Endothelial cell of hepatic sinusoid (primary cell): Measurements from ENCODE around the gene ZFAND2B.

Experiments used
- in situ Hi-C: cut with HindIII; loops from 2 replicates; pipeline ENCODE4 v1.10.0; 2017; ENCODE audit warnings: low sequenced_read_pairs

ZFAND2B gene

GRCh38 chr2:219206328-219207133 is at the start of gene ZFAND2B:
Gene ZFAND2B (plus strand): TSS chr2:219206782. CDS start chr2:219206988, 206 bp downstream.
- in situ Hi-C loops: no loop called here

- in situ Hi-C loops: no loop called here
Measured at GRCh38 chr2:219157396-219157795, 49.2 kb upstream of the ZFAND2B start.

- in situ Hi-C loops: no loop called here
Measured at GRCh38 chr2:219158025-219158424, 48.6 kb upstream of the ZFAND2B start.

GRCh38 chr2:219158586-219158985 is 48.0 kb upstream of the ZFAND2B start:
- in situ Hi-C loops: no loop called here

- in situ Hi-C loops: no loop called here
Measured at GRCh38 chr2:219159771-219160185, 46.8 kb upstream of the ZFAND2B start.

GRCh38 chr2:219160186-219161017 is 46.2 kb upstream of the ZFAND2B start, which contains the start of gene NHEJ1:
Gene NHEJ1 (minus strand): TSS chr2:219160815. CDS start chr2:219158362, 2,453 bp downstream.
- in situ Hi-C loops: no loop called here

- in situ Hi-C loops: no loop called here
Measured at GRCh38 chr2:219161097-219161496, 45.5 kb upstream of the ZFAND2B start.

- in situ Hi-C loops: no loop called here
Measured at GRCh38 chr2:219163156-219163555, 43.4 kb upstream of the ZFAND2B start.

GRCh38 chr2:219165058-219165911 is 41.3 kb upstream of the ZFAND2B start:
- in situ Hi-C loops: no loop called here

- in situ Hi-C loops: no loop called here
Measured at GRCh38 chr2:219167997-219168396, 38.6 kb upstream of the ZFAND2B start.

- in situ Hi-C loops: no loop called here
Measured at GRCh38 chr2:219168526-219168925, 38.1 kb upstream of the ZFAND2B start.

GRCh38 chr2:219168932-219169331 is 37.6 kb upstream of the ZFAND2B start:
- in situ Hi-C loops: no loop called here

GRCh38 chr2:219169930-219170654 is 36.5 kb upstream of the ZFAND2B start, which contains the start of gene SLC23A3:
Gene SLC23A3 (minus strand): TSS chr2:219170029. CDS start chr2:219169984, 45 bp downstream.
- in situ Hi-C loops: no loop called here

GRCh38 chr2:219171231-219171651 is 35.3 kb upstream of the ZFAND2B start:
- in situ Hi-C loops: no loop called here

GRCh38 chr2:219172231-219173154 is 34.1 kb upstream of the ZFAND2B start:
- in situ Hi-C loops: no loop called here

- in situ Hi-C loops: no loop called here
Measured at GRCh38 chr2:219173176-219173575, 33.4 kb upstream of the ZFAND2B start.

GRCh38 chr2:219174146-219174545 is 32.4 kb upstream of the ZFAND2B start:
- in situ Hi-C loops: no loop called here

- in situ Hi-C loops: no loop called here
Measured at GRCh38 chr2:219174801-219175200, 31.8 kb upstream of the ZFAND2B start.

- in situ Hi-C loops: no loop called here
Measured at GRCh38 chr2:219175486-219175885, 31.1 kb upstream of the ZFAND2B start.
